ENCODE results near the gene DUSP22. TPM values are rescaled to one million over a fixed set of nuclear protein-coding genes. Genes with fewer than 3 reads are reported as not detected.

Gene DUSP22
- polyA plus RNA-seq, 1 donor = 24.2 TPM

DNA sequence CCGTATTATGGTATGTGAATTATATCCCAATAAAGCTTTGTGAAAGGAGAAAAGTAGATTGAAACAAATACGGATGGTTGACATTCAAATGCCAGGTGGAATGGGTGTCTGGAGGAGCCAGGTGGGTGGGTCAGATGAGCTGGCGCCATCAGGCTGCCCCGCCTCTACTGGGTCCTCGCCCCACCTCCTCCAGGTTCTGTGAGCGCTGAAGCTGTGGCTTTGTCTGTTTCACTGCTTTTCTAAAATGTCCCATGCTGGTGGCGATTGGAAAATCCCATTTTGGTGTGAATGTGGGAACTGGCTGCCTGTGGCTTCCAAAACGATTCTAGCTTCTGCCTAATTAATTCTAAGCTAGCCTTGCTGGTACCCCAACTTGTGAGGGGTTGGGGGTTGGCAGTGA is 16.5 kb downstream of the DUSP22 start:
- no peak for DNase-seq (ENCODE audit: low read depth)

- no peak for DNase-seq (ENCODE audit: low read depth)
Observed at GRCh38 chr6:309947-310346, 17.7 kb downstream of the DUSP22 start.

GRCh38 chr6:310671-311070 is 18.4 kb downstream of the DUSP22 start:
- no peak for DNase-seq (ENCODE audit: low read depth)

DNA sequence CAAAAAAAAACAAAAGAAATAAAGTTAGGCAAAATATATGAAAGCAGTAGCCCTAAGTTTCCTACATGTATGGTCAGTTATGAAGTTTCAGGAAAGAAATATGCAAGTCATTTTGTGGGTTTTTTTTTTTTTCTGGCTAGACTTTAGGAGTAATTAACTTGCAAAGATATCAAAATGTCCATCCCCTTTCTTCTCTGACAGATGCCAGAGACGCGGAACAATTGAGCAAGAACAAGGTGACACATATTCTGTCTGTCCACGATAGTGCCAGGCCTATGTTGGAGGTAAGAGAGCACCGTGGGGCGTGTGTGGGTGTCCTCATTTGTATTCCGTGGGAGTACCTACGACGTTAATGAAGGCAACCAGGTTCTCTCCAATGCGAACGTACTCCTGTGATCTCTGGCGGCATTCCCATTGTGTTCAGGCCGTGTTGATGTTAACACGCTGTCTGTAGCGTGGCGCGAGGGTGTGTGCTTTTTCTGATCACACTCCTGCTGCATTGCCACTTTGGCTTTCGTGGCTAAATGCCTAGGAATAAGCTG is 19.5 kb downstream of the DUSP22 start:
- no peak for DNase-seq (ENCODE audit: low read depth)

DNA sequence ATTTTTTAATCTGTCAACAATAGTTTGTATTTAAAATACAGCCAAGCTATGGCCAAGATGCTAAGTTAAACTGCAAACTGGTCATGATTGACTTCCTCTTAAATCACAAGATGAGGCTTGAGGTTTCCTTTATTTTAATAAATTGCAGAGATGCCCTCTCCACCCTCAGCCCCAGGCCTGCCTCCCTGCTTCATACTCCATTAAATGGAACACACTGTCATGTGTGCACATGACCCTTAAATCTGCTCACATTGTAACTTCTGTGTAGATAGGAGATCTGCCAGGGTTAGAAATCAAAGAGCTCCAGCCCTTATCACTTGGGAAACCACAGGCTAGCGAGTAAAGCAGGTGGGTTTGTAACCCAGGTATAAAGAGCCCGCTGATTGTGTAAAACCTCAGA is 20.8 kb downstream of the DUSP22 start:
- DNase-seq (ENCODE audit: low read depth) = no peak

DNA sequence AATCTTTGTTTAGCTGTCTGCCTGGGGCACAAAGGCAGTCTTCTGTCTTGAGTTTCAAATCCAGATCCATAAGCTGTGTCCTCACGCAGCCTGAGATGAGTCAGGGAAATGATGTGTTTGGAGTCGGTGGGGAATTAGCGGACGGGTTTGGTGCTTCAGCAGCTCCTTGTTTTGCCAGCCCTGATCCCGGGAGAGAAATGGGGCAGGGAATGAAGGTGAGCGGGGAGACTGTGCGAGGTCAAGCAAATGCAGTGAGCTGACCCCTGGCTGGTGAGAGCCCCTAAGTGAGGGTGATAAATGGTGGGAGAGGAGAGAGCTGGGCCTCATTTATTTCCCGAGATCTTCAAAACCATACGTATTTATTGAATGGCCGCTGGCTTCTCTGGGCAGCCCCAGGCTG is 21.6 kb downstream of the DUSP22 start:
- no peak for DNase-seq (ENCODE audit: low read depth)

GRCh38 chr6:314377-314776 is 22.1 kb downstream of the DUSP22 start:
- no peak for DNase-seq (ENCODE audit: low read depth)

DNA sequence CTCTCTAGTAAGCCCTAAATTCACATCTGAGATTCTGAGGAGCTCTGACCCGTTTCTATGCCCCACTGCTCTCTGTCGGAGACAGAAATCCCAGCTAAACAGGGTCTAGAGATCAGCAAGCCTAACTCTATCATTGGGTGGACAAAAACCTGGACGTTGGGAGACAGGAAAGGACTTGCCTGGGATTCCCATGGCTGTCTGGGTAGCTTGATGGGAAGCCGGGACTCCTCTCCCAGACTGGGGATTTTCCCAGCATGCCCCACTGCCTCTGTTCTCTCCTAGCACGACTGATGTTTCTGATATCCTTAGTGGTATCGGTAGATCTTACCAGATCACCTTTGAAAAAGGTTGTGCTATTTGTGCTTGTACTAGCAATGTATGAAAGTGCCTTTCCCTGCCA is 22.9 kb downstream of the DUSP22 start:
- DNase-seq (ENCODE audit: low read depth) = no peak

DNA sequence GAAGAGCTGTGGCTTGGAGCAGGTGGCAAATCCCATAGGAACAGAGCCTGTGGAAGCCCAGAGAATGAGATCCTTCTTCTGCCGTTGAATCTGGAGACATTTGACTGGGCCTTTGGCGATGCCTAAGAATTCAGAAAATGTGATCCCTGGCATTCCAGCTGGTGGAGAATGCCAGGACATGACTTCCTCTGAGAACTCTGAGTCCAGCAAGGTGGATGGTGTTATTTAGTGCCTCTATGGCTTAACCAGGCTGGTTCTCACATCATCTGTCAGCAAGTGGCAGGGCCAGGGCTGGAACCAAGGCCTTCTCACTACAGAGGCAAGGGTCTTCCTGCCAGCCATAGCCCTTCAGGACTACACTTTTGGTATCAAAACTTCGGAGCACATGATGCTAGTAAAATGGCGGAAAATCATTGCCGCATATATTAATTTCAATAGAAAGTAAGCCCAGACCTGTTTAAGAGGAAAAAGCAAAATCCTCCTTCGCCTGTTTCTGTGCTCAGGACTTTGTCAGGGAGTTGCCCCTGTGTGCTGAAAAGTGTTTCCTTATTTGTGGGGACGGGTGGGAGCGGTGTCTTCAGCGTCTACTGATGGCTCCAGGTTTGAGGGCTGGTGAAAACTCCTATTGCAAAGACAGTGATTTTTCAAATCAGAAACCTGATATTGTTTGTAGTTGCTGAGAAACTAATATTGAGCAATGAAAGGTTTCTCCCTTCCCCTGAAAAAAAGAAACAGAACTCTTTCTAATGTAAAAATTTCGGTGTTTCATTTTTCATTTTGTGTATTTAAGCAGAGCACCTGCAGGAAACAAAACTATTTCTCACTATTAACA is 23.9 kb downstream of the DUSP22 start:
- no peak for DNase-seq (ENCODE audit: low read depth)

DNA sequence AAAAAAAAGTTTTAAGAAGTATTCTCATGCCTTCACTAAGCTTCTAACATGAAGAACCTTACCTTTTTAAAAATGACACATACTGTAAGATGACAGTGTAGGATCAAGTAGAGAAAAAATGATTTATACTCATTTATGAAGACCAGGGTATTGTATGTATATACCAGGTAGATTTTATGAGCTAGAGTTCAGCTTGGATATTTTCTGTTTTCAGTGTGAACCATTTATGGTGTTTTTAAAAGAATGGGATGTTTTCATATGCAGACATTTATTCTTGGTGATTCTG is 24.4 kb downstream of the DUSP22 start:
- DNase-seq (ENCODE audit: low read depth) = no peak

GRCh38 chr6:317060-317447 is 24.8 kb downstream of the DUSP22 start:
- no peak for DNase-seq (ENCODE audit: low read depth)

- DNase-seq (ENCODE audit: low read depth) = no peak
Observed at GRCh38 chr6:317448-318144, 25.3 kb downstream of the DUSP22 start.

DNA sequence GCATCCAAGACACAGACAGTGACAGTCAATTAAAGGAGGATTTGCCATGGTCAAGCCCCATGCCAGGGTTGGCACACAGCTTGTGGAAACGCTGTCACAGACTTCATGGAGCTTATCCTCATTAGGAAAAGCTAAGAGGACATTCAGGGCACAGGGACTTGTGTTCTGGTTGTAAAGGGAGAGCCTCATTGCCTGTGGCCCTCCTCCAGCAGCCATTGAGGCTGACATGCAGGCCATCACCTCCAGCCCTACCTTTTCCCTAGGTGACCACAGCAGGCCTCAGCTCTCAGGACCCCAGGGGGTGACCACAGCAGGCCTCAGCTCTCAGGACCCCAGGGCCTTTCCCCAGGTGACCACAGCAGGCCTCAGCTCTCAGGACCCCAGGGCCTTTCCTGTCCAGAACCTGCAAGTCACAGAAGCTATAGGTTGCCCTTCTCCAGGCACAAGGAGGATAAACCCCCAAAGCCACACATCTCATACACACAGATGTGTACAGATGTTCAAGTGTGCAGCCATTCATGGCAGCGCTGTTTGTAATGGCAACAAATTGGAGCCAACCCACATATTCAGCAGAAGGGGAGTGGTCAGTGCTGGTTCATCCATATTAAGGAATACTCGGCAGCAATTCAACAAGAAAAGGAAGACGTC is 26.1 kb downstream of the DUSP22 start:
- no peak for DNase-seq (ENCODE audit: low read depth)

GRCh38 chr6:319177-320131 is 27.2 kb downstream of the DUSP22 start:
- no peak for DNase-seq (ENCODE audit: low read depth)

DNA sequence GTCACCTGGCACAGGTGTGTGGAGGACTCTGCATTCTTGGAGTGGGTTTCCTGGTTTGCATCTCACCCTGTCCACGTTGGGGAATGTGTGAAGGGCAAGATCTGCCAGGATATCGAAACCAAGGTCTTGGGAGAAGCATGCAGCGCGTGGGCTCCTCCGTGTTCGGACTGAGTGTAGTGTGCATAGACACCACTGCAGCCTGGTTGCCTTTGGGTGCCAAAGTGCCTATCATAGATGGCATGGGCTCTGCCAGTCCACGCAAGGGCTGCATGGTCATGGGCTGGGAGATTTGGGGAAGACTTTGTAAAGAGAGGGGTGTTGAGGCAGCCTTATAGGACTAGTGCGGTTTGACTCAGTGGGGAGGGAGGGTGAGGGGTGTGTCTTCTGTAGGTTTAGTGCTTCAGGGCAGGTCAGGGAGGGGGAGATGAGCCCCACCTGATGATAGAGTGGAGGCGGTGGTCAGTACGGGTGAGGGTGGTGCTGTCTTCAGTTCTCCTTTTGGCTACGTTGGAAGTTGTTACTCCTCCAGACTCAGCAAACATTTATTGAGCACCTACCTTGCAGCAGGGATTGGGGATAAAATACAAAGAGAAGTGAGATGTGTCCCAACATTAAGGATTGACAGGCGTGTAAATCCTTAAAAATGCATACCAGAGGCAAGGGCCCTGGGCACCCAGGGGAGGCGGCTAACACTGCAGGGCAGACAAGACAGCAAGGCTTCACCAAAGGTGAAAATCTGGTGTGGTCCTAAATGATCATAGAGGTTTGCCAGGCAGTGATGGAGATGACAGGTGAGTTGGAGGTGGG is 28.3 kb downstream of the DUSP22 start:
- DNase-seq (ENCODE audit: low read depth) = no peak

- no peak for DNase-seq (ENCODE audit: low read depth)
Observed at GRCh38 chr6:321158-321438, 28.8 kb downstream of the DUSP22 start.

GRCh38 chr6:321536-322258 is 29.4 kb downstream of the DUSP22 start:
- no peak for DNase-seq (ENCODE audit: low read depth)

DNA sequence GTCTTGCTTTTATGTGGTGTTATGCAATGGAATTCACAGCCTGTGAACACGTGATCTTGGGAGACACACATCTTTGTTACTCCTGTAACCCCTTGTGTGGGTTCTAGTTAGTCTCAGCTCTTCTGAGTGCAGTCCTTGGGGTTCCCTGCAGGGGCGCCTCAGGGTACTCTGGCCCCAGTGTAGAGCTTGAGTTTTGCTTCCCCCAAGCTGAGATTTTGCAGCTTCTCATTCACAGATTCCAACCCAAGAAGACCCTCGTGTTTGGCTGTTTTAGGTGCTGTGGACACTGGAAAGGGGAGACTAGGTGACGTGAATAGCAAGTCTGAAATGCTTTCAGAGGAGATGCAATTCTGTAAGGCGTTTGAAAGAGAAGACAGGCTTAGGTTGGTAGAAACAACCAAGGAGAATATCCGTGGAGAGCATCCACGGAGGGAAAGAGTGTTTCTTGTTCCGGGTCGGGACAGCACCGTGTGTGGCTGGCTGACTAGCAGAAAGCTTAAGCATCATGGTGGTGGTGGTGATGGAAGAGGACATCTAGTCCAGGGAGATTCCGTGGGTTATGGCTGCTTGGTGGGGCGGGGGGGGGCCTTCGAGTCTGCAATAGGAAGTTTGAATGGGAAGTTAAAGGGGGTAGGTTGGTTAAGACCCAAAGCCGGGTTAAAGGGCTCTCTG is 30.1 kb downstream of the DUSP22 start:
- DNase-seq (ENCODE audit: low read depth) = no peak

- no peak for DNase-seq (ENCODE audit: low read depth)
Observed at GRCh38 chr6:322940-323729, 30.8 kb downstream of the DUSP22 start.
